ENCODE measurements around the gene ADSS2. TPM values are rescaled to one million over a fixed set of nuclear protein-coding genes. Genes with fewer than 3 reads are reported as not detected.

ADSS2 gene
- total RNA-seq, 1 experiment from 2014 or later: 82.8 TPM

DNA sequence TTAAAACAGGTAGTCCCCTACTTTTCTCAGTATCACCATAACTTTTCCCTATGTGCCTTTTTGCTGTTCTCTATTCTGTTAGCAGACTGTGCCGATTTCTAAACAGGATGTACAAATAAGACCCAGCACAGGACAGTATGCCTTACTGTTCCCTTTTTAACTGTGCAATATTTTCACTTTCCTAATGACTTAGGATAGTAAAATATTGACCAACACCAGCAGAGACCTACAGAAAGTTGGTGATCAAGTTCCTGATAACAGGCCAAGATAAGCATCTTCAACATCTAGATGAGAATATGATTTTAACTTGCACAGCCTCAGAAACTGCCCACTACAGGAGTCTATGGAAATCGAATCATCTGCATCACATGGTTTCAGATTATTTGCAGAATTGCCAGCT lies 42.0 kb downstream of the ADSS2 start:
- H3K27ac Mint-ChIP-seq: peak overlapping the region; percentile 67
- H3K9me3 Mint-ChIP-seq: no peaks in the 10 kb centered on the region
- POLR2A ChIA-PET: no interaction called here
- H3K36me3 Mint-ChIP-seq: peaks cover 72% of the 10 kb centered on the region
- no peak overlapping the region for H3K4me3 Mint-ChIP-seq
- peaks cover 19% of the 10 kb centered on the region for H3K4me1 Mint-ChIP-seq
- TF ChIP-seq, protein P1, sequence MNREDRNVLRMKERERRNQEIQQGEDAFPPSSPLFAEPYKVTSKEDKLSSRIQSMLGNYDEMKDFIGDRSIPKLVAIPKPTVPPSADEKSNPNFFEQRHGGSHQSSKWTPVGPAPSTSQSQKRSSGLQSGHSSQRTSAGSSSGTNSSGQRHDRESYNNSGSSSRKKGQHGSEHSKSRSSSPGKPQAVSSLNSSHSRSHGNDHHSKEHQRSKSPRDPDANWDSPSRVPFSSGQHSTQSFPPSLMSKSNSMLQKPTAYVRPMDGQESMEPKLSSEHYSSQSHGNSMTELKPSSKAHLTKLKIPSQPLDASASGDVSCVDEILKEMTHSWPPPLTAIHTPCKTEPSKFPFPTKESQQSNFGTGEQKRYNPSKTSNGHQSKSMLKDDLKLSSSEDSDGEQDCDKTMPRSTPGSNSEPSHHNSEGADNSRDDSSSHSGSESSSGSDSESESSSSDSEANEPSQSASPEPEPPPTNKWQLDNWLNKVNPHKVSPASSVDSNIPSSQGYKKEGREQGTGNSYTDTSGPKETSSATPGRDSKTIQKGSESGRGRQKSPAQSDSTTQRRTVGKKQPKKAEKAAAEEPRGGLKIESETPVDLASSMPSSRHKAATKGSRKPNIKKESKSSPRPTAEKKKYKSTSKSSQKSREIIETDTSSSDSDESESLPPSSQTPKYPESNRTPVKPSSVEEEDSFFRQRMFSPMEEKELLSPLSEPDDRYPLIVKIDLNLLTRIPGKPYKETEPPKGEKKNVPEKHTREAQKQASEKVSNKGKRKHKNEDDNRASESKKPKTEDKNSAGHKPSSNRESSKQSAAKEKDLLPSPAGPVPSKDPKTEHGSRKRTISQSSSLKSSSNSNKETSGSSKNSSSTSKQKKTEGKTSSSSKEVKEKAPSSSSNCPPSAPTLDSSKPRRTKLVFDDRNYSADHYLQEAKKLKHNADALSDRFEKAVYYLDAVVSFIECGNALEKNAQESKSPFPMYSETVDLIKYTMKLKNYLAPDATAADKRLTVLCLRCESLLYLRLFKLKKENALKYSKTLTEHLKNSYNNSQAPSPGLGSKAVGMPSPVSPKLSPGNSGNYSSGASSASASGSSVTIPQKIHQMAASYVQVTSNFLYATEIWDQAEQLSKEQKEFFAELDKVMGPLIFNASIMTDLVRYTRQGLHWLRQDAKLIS (CRISPR knock-in tag; IDR thresholded peaks at IDR 0.05; ENCODE audit: borderline replicate concordance): no peak
- TF ChIP-seq, protein P2, sequence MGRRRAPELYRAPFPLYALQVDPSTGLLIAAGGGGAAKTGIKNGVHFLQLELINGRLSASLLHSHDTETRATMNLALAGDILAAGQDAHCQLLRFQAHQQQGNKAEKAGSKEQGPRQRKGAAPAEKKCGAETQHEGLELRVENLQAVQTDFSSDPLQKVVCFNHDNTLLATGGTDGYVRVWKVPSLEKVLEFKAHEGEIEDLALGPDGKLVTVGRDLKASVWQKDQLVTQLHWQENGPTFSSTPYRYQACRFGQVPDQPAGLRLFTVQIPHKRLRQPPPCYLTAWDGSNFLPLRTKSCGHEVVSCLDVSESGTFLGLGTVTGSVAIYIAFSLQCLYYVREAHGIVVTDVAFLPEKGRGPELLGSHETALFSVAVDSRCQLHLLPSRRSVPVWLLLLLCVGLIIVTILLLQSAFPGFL (CRISPR knock-in tag; IDR thresholded peaks at IDR 0.05; ENCODE audit: borderline replicate concordance): no peak
- TF ChIP-seq, protein P3, sequence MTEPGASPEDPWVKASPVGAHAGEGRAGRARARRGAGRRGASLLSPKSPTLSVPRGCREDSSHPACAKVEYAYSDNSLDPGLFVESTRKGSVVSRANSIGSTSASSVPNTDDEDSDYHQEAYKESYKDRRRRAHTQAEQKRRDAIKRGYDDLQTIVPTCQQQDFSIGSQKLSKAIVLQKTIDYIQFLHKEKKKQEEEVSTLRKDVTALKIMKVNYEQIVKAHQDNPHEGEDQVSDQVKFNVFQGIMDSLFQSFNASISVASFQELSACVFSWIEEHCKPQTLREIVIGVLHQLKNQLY (CRISPR knock-in tag; IDR thresholded peaks at IDR 0.05): no peak
- TF ChIP-seq ETV6 (CRISPR knock-in tag; IDR thresholded peaks at IDR 0.05) (no peak), ZBTB21 (CRISPR knock-in tag; IDR thresholded peaks at IDR 0.05; ENCODE audit: borderline replicate concordance) (no peak), ZNF263 (CRISPR knock-in tag; IDR thresholded peaks at IDR 0.05; ENCODE audit: low read depth) (no peak), KAT7 (CRISPR knock-in tag; IDR thresholded peaks at IDR 0.05; ENCODE audit: borderline replicate concordance) (no peak)
- TF ChIP-seq, protein P4, sequence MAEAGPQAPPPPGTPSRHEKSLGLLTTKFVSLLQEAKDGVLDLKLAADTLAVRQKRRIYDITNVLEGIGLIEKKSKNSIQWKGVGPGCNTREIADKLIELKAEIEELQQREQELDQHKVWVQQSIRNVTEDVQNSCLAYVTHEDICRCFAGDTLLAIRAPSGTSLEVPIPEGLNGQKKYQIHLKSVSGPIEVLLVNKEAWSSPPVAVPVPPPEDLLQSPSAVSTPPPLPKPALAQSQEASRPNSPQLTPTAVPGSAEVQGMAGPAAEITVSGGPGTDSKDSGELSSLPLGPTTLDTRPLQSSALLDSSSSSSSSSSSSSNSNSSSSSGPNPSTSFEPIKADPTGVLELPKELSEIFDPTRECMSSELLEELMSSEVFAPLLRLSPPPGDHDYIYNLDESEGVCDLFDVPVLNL (CRISPR knock-in tag; IDR thresholded peaks at IDR 0.05; ENCODE audit: borderline replicate concordance, low read depth): no peak
- TF ChIP-seq, protein P5, sequence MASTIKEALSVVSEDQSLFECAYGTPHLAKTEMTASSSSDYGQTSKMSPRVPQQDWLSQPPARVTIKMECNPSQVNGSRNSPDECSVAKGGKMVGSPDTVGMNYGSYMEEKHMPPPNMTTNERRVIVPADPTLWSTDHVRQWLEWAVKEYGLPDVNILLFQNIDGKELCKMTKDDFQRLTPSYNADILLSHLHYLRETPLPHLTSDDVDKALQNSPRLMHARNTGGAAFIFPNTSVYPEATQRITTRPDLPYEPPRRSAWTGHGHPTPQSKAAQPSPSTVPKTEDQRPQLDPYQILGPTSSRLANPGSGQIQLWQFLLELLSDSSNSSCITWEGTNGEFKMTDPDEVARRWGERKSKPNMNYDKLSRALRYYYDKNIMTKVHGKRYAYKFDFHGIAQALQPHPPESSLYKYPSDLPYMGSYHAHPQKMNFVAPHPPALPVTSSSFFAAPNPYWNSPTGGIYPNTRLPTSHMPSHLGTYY (CRISPR knock-in tag; IDR thresholded peaks at IDR 0.05): no peak
- ATAC-seq (no peak), DNase-seq (ENCODE audit: low spot score) (no peak)
- H3K27me3 Mint-ChIP-seq (ENCODE audit: low read depth): no peaks in the 10 kb centered on the region
- CTCF ChIA-PET: no interaction called here

DNA sequence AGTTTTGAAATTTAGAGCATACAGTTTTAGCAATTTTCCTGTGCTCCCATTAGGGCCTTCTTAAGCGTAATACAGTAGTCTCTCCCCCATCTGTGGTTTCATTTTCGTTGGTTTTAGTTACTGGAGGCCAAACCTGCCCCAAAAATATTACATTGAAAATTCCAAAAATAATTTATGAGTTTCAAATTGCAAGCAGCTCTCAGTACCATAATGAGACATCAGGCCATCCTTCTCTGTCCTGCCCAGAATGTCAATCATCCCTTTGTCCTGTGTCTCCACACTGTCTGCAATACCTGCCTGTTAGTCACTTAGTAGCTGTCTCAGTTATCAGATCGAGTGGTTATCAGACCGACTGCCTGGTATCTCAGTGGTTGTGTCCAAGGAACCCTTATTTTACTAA lies 45.4 kb downstream of the ADSS2 start:
- ChIA-PET POLR2A (no interaction called here), CTCF (no interaction called here)
- Mint-ChIP-seq H3K36me3 (peaks cover 72% of the 10 kb centered on the region), H3K4me3 (no peak overlapping the region), H3K4me1 (peaks cover 19% of the 10 kb centered on the region), H3K27ac (peak overlapping the region; percentile 26), H3K27me3 (ENCODE audit: low read depth) (no peaks in the 10 kb centered on the region), H3K9me3 (peaks cover 26% of the 10 kb centered on the region)
- TF ChIP-seq ZBTB21 (CRISPR knock-in tag; IDR thresholded peaks at IDR 0.05; ENCODE audit: borderline replicate concordance) (no peak), ZNF138 (CRISPR knock-in tag; conservative IDR thresholded peaks at IDR 0.05) (no peak), ZNF671 (CRISPR knock-in tag; IDR thresholded peaks at IDR 0.05) (no peak), NR2C2 (CRISPR knock-in tag; IDR thresholded peaks at IDR 0.05) (no peak), ZNF232 (CRISPR knock-in tag; IDR thresholded peaks at IDR 0.05) (no peak), NFE2L1 (CRISPR knock-in tag; IDR thresholded peaks at IDR 0.05) (no peak), NR3C1 (CRISPR knock-in tag; conservative IDR thresholded peaks at IDR 0.05; ENCODE audit: low read depth) (no peak), ZNF423 (CRISPR knock-in tag; IDR thresholded peaks at IDR 0.05) (no peak)
- TF ChIP-seq, protein P5 (CRISPR knock-in tag; IDR thresholded peaks at IDR 0.05): no peak
- TF ChIP-seq, protein P6, sequence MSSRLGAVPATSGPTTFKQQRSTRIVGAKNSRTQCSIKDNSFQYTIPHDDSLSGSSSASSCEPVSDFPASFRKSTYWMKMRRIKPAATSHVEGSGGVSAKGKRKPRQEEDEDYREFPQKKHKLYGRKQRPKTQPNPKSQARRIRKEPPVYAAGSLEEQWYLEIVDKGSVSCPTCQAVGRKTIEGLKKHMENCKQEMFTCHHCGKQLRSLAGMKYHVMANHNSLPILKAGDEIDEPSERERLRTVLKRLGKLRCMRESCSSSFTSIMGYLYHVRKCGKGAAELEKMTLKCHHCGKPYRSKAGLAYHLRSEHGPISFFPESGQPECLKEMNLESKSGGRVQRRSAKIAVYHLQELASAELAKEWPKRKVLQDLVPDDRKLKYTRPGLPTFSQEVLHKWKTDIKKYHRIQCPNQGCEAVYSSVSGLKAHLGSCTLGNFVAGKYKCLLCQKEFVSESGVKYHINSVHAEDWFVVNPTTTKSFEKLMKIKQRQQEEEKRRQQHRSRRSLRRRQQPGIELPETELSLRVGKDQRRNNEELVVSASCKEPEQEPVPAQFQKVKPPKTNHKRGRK (CRISPR knock-in tag; IDR thresholded peaks at IDR 0.05; ENCODE audit: borderline replicate concordance): no peak
- TF ChIP-seq, protein P7, sequence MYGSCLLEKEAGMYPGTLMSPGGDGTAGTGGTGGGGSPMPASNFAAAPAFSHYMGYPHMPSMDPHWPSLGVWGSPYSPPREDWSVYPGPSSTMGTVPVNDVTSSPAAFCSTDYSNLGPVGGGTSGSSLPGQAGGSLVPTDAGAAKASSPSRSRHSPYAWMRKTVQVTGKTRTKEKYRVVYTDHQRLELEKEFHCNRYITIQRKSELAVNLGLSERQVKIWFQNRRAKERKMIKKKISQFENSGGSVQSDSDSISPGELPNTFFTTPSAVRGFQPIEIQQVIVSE (CRISPR knock-in tag; IDR thresholded peaks at IDR 0.05; ENCODE audit: borderline replicate concordance): no peak
- TF ChIP-seq, protein P8, sequence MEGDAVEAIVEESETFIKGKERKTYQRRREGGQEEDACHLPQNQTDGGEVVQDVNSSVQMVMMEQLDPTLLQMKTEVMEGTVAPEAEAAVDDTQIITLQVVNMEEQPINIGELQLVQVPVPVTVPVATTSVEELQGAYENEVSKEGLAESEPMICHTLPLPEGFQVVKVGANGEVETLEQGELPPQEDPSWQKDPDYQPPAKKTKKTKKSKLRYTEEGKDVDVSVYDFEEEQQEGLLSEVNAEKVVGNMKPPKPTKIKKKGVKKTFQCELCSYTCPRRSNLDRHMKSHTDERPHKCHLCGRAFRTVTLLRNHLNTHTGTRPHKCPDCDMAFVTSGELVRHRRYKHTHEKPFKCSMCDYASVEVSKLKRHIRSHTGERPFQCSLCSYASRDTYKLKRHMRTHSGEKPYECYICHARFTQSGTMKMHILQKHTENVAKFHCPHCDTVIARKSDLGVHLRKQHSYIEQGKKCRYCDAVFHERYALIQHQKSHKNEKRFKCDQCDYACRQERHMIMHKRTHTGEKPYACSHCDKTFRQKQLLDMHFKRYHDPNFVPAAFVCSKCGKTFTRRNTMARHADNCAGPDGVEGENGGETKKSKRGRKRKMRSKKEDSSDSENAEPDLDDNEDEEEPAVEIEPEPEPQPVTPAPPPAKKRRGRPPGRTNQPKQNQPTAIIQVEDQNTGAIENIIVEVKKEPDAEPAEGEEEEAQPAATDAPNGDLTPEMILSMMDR (IDR thresholded peaks at IDR 0.05): no peak
- ATAC-seq (no peak), DNase-seq (ENCODE audit: low spot score) (no peak)
